ENCODE measurements around the gene CDH4.

CDH4 gene

GRCh38 chr20:61360296-61360695 is 108.2 kb downstream of the CDH4 start:
- no peak for DNase-seq (ENCODE audit: low read depth, low spot score)
- H3K4me3 ChIP-seq (ENCODE audit: low read depth, low read length): no peak overlapping the region
- in situ Hi-C loops (cut with HindIII; ENCODE audit: low sequenced_read_pairs): no loop called here
- no peak for TF ChIP-seq CTCF (IDR thresholded peaks at IDR 0.05; ENCODE audit: low read depth, low read length)

- no peak for DNase-seq (ENCODE audit: low read depth, low spot score)
- in situ Hi-C loops (cut with HindIII; ENCODE audit: low sequenced_read_pairs): no loop called here
- no peak for TF ChIP-seq CTCF (IDR thresholded peaks at IDR 0.05; ENCODE audit: low read depth, low read length)
Observed at GRCh38 chr20:61360940-61361339, 108.9 kb downstream of the CDH4 start.

GRCh38 chr20:61361501-61361900 is 109.4 kb downstream of the CDH4 start:
- no peak for TF ChIP-seq CTCF (IDR thresholded peaks at IDR 0.05; ENCODE audit: low read depth, low read length)
- in situ Hi-C loops (cut with HindIII; ENCODE audit: low sequenced_read_pairs): no loop called here
- no peak for DNase-seq (ENCODE audit: low read depth, low spot score)

More at GRCh38 chr20:61360940-61361339, 108.9 kb downstream of the CDH4 start:
- no peak overlapping the region for H3K4me3 ChIP-seq (ENCODE audit: low read depth, low read length)

GRCh38 chr20:61364147-61364546 is 112.1 kb downstream of the CDH4 start:
- DNase-seq (ENCODE audit: low read depth, low spot score): no peak
- in situ Hi-C loops (cut with HindIII; ENCODE audit: low sequenced_read_pairs): no loop called here
- no peak overlapping the region for H3K4me3 ChIP-seq (ENCODE audit: low read depth, low read length)
- TF ChIP-seq CTCF (IDR thresholded peaks at IDR 0.05; ENCODE audit: low read depth, low read length): no peak

More at GRCh38 chr20:61361501-61361900, 109.4 kb downstream of the CDH4 start:
- no peak overlapping the region for H3K4me3 ChIP-seq (ENCODE audit: low read depth, low read length)

- in situ Hi-C loops (cut with HindIII; ENCODE audit: low sequenced_read_pairs): no loop called here
- TF ChIP-seq CTCF (IDR thresholded peaks at IDR 0.05; ENCODE audit: low read depth, low read length): no peak
- DNase-seq (ENCODE audit: low read depth, low spot score): no peak
- no peak overlapping the region for H3K4me3 ChIP-seq (ENCODE audit: low read depth, low read length)
Observed at GRCh38 chr20:61366914-61367313, 114.9 kb downstream of the CDH4 start.

- no peak overlapping the region for H3K4me3 ChIP-seq (ENCODE audit: low read depth, low read length)
- TF ChIP-seq CTCF (IDR thresholded peaks at IDR 0.05; ENCODE audit: low read depth, low read length): no peak
- no peak for DNase-seq (ENCODE audit: low read depth, low spot score)
- in situ Hi-C loops (cut with HindIII; ENCODE audit: low sequenced_read_pairs): no loop called here
Observed at GRCh38 chr20:61369731-61370520, 117.9 kb downstream of the CDH4 start.

Data from astrocyte of the spinal cord (primary cell).